ENCODE results near the gene SPG7.
"Not testable (repeated sequence)": the region's sequence is repeated elsewhere in the genome, so short reads cannot be mapped to it uniquely, and the experiment has no call there.

The SPG7 gene

DNA sequence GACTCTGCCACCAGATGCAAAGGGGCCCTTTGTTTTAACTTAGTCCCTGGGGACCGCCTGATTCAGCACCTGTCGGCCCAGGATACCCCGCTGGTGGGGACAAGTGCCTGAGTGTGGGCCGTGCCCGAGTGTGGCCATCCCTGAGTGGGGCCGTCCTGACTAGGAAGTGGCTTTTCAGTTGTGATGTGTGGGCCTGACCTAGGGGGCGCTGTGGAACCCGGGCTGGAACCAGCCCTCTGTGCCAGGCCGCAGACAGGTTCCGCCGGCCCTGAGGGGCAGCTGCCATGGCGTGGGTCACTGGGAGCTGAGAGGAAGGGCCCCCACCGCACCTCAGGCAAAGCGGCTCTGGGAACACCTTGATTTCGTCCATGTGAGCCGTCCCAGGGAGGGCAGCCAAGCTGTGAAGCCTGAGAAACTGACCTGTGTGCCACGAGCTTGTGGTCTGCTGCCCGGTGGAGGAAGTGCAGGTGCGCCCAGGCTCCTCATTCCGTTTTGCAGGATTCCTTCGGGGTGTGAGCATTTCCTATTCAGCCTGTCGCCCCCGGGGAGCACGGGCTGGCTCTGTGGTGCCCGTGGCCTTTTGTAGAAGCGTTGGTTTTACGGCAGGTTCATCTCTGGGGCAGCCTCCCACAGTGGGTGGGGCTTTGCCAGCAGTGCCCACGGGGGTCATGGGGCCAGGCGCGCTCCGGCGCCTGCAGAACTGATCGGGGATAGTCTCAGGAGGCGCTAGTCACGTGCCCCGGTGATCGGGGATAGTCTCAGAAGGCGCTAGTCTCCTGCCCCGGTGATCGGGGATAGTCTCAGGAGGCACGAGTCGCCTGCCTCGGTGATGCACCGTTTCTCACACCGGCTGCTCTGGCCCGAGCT, 57.5 kb downstream of the SPG7 start:
- DNase-seq = peak; percentile 62

DNA sequence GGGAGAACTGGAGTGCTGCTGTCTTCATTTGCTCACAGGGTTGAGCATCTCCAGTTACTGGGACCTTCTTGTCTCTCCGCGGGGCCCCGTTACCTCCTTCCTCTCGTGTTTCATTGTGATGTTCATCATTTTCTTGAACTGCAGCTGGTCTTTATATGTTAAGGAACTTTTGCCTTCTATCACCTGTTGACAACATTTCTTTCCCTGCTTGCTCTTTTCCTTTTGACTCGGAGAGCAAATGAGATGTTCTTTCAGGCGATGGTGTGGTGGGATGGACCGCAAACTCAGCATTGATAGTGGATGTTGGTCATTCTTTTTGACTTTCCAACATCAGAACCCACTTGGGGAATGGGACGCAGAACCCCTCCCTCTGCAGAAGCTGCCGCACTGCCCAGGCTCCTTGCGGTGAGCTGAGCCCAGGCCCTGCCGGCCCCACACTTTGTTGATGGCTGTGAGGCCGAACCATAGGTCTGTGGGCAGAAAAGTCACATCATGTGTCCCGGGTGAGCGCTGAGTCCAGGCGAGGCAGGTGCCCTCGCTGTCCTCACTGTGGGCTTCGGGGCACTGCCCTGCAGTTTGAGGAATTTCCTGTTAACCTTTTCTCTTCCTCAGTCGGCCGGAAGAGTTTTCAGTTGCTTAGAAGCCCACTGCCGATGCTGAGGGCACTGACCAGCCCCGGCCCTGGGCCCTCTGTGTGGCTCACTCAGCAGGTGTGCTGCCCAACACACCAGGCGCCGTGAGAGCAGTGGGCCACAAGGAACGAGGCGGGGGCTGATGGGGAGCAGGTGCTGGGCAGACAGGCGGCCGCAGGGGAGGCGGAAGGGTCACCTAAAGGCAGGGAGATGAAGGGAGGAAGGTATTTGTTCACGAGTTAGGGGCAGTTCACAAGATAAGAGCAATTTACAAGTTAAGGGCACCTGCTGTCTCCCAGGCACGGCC, 59.7 kb downstream of the SPG7 start:
- DNase-seq = no peak

DNA sequence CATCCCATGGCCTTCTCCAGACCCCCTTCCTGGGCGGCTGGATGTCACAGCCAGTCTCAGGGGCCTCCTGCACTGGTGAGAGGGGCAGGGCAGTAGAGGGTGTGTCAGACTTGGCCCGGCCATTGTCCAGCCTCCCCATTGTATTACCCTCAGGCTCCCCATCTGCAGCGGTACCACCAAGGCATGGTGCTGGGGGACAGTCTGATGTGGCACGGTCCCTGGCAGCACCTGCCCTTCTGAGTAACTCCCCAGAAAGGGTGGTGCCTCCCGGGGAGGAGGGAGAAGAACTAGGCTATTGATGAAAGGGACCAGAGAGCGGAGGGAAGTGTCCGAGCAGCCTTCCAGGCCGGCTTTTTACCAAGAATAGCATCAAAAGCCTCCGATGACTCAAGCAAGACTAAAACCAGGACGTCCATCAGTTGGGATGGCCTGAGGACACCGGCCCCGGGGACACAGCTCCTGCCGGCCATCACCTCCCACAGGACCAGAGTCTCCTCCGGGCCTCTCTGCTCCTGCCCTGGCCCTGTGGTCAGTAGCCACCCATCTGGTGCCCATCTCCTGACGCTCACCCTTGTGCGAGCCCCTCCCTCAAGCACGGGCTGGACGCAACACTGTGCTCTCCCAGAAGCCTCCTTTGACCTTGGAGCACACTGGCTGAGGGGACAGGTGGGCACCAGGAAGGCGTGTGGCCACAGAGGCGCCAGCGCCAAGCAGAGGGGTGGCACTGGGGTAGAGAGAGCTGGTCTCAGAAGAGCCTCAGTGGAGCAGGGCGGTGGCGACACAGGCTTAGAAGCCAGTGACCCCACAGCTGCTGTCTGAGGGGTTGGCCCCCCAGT, 61.5 kb downstream of the SPG7 start:
- no peak for DNase-seq

DNA sequence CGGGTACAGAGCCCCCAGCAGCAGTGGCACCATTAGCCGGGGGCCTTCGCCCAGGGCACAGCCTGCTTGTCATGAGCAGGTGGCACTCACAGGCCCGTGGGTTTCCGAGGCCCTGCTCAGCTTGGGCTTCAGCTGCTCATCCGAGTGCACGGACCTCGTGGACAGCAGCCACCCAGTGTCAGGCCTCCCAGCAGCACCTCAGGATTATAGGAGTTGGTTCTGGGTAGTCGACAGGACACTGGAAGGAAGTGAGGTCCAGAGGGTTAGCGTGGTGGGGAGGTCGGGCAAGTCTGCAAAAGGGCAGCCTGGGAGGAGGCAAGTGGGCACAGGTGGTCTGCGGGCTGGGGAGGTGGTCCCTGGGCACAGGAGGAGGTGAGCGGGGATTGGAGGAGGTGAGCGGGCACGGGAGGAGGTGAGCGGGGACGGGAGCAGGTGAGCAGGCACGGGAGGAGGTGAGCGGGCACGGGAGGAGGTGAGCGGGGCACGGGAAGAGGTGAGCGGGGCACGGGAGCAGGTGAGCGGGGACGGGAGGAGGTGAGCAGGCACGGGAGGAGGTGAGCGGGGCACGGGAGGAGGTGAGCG, 62.2 kb downstream of the SPG7 start:
- DNase-seq = no peak

DNA sequence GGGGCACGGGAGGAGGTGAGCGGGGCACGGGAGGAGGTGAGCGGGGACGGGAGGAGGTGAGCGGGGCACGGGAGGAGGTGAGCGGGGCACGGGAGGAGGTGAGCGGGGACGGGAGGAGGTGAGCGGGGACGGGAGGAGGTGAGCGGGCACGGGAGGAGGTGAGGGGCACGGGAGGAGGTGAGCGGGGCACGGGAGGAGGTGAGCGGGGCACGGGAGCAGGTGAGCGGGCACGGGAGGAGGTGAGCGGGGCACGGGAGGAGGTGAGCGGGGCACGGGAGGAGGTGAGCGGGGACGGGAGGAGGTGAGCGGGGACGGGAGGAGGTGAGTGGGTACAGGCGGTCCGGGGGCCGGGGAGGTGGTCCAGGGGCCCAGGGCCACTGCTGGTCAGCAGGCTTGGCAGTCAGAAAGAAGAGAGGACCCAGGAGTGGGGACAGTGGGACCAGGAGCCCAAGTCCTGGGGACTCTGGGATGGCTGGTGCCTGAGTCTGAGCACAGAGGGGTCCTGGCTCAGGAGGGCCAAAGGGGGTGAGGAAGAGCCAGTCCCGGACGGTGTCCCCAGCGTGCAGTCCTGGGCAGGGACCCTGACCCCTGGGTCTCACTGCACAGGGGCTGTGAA, 62.9 kb downstream of the SPG7 start:
- not testable (repeated sequence) for DNase-seq

DNA sequence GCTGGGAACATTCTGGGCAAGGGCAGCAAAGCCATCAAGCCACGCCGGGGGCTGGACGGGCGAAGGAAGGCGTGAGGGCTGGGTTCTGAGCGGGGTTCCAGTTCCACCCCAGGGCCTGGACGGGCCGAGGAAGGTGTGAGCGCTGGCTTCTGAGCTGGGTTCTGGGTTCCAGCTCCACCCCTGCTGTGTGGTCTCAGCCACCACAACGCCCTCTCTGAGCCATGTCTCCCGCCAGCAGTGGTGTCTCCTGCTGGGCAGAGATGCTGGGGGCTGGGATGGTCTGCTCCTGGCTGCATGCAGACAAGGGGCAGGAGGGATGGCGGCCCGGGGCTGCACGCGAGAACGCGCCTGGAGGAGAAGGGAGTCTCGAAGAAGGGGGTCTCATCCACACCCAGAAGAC, 63.4 kb downstream of the SPG7 start:
- no peak for DNase-seq

DNA sequence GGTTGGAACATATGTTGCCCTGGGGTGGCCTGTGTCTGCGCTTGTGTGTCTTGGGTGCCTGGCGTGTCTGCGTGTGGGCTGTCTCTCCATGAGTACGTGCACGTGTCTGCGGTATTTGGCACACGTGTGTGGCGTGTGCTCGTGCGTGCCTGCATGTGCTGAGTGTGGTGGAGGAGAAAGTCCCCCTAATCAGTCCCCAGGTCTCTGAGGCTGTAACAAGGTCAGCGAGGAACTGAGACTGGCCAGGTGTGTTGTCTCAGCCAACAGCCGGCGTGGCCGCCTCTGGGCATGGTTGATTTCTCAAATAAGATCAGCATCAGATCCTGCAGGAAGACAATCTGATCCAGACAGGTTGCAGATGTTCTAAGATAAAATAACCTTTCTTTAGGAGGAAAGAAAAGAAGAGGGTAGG, 63.9 kb downstream of the SPG7 start:
- DNase-seq = no peak

DNA sequence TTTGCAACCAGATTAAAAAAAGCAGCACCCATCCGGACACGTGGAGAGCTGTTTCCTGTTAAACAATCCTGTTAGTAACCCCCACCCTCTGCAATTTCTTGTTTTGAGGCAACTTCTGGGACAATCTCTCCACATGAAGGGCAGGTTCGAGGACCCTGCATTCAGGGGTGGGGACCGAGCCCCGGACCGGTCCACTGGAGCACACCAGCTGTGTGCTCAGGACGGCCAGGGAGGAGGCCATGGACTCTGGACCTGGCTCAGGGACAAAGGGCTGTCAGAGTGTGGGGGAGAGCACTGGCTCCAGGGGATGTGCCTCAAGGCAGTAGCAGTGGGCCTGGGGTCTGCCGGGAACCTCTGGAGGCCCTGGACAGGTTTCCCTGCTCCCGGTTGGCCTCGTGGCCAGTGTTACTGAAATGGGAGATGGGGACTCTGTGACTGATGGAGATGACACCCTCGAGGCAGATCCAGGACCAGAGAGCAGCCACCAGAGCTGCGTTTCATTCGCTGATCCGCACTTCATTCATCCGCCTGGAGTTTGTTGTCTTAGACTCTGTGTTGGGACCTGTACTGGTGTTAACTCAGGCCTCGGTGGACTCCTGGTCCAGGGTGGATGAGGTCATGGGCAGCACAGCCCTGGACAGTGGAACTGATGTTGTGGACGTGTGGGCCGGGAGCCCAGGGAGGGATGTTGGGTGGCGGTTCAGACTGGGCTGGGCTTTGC, 64.4 kb downstream of the SPG7 start:
- no peak for DNase-seq

DNA sequence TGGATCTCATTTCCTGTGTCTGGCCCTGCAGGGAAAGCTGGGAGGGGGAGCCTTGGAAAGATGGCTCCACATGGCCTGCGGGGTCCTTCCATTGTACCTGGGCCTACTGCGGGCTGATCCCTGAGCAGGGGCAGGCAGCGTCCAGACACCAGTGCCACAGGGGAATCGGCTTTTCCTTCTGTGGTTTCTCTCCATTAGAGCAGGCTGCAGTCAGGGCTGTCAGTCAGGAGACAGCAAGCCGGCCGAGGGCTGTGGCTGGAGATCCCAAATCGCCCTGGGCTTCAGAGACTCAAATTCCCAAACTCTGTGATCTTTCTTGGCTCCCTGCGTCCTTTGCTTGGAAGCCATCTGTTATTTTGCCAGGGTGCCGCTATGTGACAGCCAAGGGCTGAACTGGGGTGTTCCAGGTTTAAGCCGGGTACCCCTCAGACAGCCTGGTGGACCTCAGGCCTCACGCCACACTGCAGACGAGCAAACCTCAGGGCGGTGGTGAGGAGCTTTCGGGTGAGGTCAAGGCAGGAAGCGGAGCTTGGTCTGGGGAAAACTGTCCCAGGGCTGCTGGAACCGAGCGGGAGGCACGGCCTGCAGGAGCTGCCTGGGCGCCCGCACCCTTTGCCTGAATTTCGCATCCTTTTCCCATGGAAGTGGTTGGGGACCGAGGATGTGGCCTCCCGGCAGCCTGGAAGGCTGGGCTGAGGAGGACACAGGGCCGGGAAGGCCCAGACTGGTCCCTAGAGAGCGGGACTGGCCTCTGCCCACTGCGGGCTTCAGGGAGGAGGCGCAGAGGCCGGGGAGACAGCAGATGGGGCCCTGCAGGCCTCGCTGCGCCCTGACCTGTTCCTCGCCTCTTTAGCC, 65.8 kb downstream of the SPG7 start:
- no peak for DNase-seq

DNA sequence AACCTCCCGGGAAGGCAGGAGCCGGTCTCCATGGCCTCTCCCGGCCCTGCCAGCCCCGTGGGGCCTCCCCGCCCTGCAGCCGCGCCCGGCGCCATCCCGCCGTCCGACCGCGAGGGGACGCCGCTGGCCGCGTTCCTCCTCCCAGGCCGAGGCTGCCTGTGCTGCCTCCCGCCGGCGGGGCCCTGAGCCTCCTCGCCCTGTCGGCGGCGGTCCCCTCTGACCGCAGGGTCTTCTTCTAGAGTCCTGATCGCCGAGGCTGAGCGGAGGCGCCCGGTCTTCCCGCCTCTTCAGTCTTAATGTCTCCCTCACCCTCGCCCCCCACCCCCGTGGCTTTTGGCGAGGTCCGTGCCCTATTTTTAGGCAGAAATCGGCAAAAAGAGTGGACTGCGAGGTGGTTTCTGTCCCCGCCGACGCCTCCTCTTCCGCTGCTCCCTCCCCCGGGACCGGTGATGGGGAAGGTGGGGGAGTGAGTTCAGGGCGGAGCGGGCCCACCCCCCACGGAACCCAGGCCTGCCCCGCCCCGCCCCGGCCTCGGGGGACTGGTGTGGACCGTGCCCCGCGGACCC, 66.6 kb downstream of the SPG7 start:
- DNase-seq = peak; percentile 70

DNA sequence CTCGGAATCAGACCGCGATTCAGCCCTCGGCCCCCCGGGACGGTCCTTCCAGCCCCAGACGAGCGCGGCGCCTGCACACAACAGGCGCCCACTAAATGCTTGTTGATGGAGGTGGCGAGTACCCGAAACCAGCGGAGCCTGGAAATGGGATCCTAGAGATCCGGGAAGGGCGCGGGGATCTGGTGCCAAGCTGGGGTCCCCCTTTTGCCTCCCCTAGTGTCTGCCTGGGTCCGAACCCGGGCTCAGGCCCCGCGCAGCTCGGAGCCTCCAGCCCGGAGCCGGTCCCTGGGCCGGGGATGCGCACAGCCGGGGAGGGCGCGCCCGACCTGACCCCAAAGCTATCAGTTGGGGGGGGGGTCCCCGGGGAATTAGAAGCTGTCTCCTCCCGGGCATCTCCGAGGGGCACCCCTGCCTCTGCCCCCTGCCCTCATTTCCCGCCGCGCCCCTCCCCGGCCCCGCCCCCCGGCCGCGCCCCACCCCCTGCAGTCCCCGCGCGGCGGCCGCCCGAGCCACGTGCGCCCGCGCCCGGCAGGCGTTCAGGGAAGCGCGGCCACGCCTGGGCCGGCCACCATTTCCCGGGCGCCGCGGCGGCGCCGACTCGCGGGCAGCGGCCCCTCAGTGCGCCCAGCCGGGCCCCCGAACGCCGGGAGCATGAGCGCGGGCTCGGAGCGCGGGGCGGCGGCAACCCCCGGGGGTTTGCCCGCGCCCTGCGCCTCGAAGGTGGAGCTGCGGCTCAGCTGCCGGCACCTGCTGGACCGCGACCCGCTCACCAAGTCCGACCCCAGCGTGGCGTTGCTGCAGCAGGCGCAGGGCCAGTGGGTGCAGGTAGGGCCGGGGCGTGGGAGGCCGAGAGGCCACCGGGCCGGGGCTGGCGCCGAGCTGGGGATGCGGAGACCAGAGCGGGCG, 67.3 kb downstream of the SPG7 start, which contains the start of gene CPNE7:
TSS of gene CPNE7 (plus strand) at position 512 of the 906 bp plus-strand sequence. CDS start at position 652, 140 bp downstream.
- peak; percentile 23 for DNase-seq

DNA sequence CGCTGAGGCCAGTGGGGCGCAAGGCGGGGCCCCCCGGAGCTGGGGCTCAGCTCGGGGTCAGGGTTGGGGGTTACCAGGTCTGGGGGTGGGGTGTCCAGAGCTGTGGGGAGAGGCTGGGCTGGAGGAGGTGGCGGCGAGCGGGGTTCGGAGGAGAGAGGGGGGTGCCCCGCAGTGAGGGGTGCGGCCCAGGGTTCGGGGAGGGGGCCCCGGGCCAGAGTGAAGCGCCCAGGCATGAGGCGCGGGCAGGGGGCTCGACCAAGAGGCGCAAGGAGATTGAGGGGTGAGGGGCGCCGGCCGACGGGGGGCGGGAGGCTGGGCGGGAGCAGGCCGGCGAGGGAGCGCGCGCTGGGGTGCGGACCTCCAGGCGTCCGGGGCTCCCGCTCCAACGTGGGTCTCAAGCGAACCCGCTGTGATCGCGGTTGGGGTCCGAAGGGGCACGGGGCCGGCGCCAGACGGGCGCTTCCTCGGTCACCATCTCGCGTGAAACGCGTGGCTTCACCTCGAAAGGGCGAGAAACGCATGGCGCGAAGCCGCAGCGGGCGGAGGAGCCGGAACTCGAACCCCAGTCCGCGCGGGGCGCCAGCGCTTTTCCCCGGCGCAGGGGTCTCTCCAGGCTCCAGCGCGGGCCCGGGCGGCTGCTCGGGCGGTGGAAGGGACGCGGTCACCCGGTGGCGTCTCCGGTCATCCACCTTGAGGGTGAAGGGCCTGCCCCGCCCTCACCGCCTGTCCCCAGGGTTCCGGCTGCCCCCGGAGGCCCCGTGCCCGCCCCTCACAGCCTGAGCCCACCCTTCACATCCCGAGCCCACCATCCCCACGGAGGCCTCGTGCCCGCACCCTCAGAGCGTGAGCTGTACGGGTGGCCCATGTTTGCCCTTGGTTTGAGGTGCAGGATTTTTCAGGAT, 68.2 kb downstream of the SPG7 start:
- no peak for DNase-seq

DNA sequence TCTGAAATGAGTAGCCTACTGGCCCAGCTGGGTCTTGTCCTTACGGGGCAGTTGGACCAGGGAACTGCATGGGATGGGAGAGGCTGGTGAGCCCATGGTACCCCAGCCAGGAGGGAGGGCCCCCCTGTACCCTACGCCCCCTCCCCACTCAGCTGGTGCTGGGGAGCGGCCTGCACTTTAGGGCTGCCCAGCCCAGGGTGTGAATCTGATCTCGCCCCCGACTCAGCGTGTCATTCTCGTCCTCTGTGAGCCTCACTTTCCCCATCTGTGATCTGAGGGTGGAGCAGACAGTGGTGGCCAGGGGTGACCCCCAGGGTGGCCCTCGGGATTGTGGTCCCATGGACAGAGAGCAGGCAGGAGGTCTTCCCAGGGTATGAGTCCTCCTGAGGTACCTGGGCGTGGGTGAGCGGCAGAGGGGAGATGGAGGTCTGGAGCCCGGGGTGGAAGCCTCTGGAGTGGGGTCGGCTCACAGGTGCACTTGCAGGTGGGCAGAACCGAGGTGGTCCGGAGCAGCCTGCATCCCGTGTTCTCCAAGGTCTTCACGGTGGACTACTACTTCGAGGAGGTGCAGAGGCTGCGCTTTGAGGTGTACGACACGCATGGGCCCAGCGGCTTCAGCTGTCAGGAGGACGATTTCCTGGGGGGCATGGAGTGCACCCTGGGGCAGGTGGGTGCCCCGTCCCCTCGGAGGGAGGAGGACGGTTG, 69.0 kb downstream of the SPG7 start:
- DNase-seq = no peak

DNA sequence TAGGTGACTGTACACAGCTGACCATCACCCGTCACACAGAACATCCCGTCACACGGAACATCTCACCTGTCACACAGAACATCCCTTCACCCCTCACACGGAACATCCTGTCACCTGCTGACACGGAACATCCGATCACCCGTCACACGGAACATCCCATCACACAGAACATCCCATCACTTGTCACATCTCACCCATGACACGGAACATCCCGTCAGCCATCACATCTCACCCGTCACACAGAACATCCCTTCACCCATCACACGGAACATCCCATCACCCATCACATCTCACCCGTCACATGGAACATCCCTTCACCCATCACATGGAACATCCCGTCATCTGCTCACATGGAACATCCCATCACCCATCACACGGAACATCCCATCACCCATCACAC, 71.1 kb downstream of the SPG7 start:
- DNase-seq = no peak

DNA sequence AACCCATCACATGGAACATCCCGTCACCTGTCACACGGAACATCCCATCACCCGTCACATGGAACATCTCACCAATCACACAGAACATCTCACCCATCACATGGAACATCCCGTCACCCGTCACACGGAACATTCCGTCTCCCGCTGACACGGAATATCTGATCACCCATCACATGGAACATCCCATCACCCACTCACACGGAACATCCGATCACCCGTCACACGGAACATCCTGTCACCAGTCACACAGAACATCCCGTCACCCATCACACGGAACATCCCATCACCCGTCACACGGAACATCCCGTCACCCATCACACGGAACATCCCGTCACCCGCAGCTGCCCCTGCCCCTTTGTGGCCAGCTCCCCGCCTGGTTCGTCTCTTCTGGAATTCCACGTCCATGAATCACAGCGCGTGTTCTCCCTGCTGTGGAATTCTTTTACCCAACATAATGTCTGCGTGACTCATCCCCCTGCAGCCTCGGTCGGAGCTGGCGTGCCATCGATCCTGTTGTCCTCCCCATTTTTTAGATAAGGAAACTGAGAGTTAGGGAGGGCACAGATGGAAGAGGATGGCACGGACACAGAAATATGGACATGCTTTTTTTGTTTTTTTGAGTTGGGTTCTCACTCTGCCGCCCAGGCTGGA, 73.0 kb downstream of the SPG7 start:
- DNase-seq = no peak

DNA sequence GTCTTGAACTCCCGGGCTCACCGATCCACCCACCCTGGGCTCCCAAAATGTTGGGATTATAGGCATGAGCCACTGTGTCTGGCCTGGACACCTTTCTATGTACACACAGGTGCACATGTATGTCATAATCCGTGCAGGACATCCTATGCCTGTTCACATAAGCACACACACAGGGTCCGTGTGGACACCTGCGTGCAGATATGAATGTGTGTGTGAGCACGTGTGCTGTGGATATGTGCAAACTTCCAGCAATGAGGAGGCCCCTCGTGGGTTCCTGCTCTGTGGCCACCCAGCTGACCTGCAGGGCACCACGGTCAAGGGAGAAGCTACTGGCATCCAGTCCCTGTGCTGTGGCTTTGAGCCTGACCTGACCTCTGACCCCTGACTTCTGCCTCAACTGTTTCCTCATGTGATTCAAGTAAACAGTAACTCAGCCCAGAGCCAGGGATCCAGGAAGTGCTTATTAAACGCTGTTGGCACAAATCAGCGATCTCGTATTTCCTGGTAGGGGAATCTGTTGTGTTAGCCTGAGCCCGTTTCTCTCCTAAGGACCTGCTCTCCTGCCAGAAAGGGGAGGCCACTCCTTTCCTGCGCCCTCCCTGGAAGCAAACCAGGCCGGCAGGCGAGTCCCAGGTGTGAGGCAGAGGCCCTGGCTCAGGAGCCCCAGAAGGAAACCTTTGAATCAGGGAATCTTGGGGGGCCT, 73.8 kb downstream of the SPG7 start:
- DNase-seq = no peak
